GM06990 (cell line): ENCODE data around the gene DLK2.

Experiments used
- DNase-seq: peaks from one replicate; pipeline ENCODE4 v3.0.0-alpha.2; 2011; ENCODE audit not compliant: insufficient read length; ENCODE audit errors: extremely low read depth
- H3K27me3 ChIP-seq: replicated peaks from 2 replicates; pipeline ENCODE4 v1.6.0; 2011; ENCODE audit warnings: low read length; ENCODE audit not compliant: control insufficient read depth, insufficient read depth
- H3K36me3 ChIP-seq: 2 replicates; pipeline ENCODE4 v1.5.1; 2011; ENCODE audit warnings: low read length; ENCODE audit not compliant: control insufficient read depth, insufficient read depth
- H3K4me3 ChIP-seq: replicated peaks from 2 replicates; pipeline ENCODE4 v1.5.1; 2011; ENCODE audit warnings: low read depth, mild to moderate bottlenecking, control low read depth, low read length
- TF ChIP-seq, protein P1 (sequence below): IDR thresholded peaks from 2 replicates; pipeline ENCODE4 v1.5.1; 2011; ENCODE audit warnings: low read length, control low read depth, mild to moderate bottlenecking, inconsistent platforms; ENCODE audit not compliant: insufficient read depth, poor library complexity, severe bottlenecking

DLK2 gene

DNA sequence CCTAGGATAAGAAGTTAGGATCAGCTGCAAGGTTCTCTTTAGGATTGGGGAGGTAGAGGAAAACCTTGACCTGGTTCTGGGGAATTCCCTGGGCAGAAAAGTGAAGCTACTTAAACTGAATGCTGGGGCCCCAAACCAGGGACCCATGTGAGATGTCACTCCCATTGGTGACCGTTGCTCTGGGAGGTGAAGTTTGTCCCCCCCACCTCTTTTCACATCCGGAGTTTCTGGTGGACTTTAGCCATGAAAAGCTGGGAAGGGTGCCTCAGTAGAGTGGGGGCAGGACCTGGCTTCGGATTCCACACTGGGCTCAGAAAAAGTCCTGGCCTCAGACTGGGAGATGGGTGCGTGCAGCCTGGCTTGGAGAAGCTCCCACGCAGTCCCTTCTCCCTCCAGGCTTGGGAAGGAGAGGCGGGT, 35.2 kb upstream of the DLK2 start:
- Histone ChIP-seq H3K4me3 (no peak overlapping the region), H3K27me3 (no peaks in the 10 kb centered on the region), H3K36me3 (peaks cover 7% of the 10 kb centered on the region)
- TF ChIP-seq, protein P1, sequence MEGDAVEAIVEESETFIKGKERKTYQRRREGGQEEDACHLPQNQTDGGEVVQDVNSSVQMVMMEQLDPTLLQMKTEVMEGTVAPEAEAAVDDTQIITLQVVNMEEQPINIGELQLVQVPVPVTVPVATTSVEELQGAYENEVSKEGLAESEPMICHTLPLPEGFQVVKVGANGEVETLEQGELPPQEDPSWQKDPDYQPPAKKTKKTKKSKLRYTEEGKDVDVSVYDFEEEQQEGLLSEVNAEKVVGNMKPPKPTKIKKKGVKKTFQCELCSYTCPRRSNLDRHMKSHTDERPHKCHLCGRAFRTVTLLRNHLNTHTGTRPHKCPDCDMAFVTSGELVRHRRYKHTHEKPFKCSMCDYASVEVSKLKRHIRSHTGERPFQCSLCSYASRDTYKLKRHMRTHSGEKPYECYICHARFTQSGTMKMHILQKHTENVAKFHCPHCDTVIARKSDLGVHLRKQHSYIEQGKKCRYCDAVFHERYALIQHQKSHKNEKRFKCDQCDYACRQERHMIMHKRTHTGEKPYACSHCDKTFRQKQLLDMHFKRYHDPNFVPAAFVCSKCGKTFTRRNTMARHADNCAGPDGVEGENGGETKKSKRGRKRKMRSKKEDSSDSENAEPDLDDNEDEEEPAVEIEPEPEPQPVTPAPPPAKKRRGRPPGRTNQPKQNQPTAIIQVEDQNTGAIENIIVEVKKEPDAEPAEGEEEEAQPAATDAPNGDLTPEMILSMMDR, result no peak
- no peak for DNase-seq

DNA sequence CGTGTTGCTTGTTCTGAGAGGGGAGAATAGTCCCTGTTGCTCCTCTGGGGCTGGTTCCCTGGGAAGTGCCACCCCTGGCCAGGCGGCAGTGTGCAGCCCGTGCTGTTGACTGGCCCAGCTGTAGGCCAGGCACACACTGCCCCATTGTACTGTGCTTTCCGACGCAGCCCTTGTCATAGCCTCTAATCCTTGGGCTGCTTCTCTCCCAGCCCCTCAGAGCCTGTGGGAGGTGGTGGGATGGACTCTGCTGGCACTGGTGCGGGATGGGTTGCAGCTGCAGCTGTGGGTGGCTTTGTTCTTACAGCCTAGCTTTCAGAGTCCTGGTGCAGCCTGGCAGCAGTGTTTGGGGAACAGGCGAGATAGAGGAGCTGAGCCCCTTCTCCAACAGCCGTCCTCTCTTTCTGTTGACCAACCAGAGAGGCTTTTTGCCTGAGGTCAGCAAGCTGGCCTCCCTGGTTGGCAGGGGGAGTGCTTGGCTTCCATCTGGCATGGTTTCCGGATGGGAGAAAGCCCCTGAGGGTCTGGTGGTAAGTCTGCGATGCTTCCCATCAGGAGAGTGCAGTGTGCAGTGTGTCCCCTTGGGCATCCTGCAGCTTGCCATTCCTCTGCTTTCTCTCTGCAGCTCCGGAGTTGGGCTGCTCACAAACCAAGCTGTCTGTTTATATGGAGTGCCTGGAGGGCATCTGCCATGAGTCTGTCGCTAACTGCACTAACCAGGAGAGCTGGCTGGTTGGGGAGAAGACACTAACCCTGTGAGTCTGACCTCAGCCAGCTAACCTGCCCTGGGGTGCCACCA, 34.1 kb upstream of the DLK2 start:
- no peak for DNase-seq

DNA sequence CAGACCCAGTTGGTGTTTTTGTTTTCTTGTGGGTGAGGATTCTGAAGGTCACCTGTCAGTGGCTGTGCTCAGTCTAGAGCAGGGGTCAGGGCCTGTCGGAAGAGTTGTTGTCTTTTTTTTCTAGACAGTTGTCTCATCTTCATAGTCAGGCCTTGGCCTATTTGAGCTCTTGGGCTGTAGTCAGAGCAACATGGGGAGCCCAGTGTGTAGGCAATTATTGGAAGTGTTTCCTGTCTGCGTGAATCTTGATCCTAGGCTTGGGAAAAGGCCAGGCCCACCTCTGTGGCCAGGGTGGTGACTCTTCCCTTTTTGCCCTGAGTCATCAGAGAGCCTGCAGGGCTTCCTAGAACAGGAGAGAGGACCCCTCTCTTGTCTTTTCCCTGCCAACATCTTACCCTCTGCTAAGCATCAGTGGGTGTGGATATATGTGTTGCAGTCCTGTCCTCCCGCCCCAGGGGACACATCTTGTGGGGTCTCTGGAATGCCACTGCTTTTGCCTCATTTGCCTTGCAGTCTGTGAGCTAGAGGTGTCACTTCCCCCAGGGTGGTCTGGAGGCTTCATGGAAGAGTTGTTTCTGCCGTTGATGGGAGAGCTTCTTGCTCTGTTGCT, 33.4 kb upstream of the DLK2 start:
- no peak for DNase-seq
- Histone ChIP-seq H3K36me3 (peaks cover 5% of the 10 kb centered on the region), H3K4me3 (no peak overlapping the region), H3K27me3 (no peaks in the 10 kb centered on the region)
- TF ChIP-seq, protein P1, result no peak

More for the DNA sequence above, 34.1 kb upstream of the DLK2 start:
- Histone ChIP-seq H3K27me3 (no peaks in the 10 kb centered on the region), H3K36me3 (peaks cover 5% of the 10 kb centered on the region), H3K4me3 (no peak overlapping the region)
- TF ChIP-seq, protein P1, result no peak

DNA sequence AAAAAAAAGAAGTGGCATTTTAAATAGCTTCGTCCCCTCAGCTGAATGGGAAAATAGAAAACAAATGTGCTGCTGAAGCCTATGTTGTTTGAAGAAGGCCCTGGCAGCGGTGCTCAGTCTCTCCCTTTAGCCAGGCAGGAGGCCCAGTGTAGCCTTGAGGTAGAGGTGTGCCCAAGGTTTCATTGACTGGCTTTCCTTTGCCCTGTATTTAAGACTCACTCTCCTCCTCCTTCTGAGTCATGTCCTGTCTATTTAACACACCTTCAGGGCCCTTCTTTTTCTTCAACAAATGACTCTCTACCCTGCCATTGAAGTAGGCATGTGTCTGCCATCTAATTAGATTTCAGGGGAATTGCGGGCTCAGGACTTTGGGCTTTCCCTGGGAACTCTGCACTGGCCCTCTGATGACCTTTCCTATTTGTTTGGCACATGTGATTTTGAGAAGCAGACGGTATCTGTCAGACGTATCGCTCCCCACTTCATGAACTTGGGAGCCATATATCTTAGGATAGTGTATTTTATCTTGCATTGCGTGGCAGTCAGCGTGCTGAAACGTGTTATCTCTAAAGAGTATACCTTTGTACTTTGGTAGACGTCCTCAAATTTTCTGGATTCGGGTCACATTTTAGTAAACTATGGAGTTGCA, 26.4 kb upstream of the DLK2 start:
- DNase-seq, result no peak
- TF ChIP-seq, protein P1, result no peak

DNA sequence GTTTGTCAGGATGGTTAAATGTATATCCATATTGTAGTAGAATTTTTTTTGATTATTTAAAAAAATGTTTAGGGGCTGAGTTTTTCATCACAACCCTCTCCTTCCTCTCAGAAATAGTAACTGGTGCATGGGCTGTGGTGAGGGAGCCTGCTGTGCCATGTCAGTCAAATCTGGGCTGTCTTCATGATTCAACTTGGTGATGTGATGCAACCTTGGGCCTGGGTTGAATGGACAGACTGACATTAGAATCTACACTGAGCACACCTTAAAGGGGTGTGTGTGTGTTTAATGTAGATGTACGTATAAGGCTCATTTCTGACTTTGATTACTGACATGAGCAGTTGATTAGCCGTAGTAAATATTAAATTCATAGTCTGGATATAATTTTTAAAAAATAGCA, 25.7 kb upstream of the DLK2 start:
- Histone ChIP-seq H3K36me3 (no peaks in the 10 kb centered on the region; the same call in none of the 2 replicates), H3K27me3 (no peaks in the 10 kb centered on the region), H3K4me3 (no peak overlapping the region)
- TF ChIP-seq, protein P1, result no peak
- no peak for DNase-seq

More for the DNA sequence above, 26.4 kb upstream of the DLK2 start:
- Histone ChIP-seq H3K4me3 (no peak overlapping the region), H3K36me3 (no peaks in the 10 kb centered on the region; the same call in none of the 2 replicates), H3K27me3 (no peaks in the 10 kb centered on the region)
